Measurements from ENCODE around the gene GLOD5. TPM values are rescaled to one million over a fixed set of nuclear protein-coding genes. Genes with fewer than 3 reads are reported as not detected.

GLOD5 gene
- total and polyA plus RNA-seq, 2 of the 4 experiments (the other 2 are of a cell fraction) = not detected

DNA sequence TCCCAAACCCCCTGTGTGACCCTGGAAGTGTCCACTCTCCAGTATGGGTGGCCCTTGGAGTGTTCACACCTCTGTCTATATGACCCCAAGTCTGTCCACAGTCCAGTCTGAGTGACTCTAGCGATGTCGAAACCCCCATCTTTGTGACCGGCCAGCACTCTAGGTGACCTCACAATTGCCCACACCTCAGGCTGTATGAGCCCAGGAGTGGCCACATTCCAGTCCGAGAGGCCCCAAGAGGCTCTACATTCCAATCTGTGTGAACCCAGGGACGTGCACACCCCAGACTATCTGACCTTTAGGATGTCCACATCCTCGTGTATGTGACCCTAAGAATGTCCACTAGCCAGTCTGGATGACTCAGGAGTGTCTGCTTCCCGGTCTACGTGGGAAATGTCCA, 7.3 kb upstream of the GLOD5 start:
- Histone ChIP-seq H2BK120ac (ENCODE audit: low read depth, low read length) (no peak overlapping the region), H4K5ac (ENCODE audit: low read depth, low read length) (no peak overlapping the region), H3K27me3 (ENCODE audit: control insufficient read depth, insufficient read depth, low read length) (peaks cover 12% of the 10 kb centered on the region; the same call in 1 of the 2 replicates), H3K56ac (ENCODE audit: extremely low read depth, insufficient read depth, low read length) (no peak overlapping the region), H3K23ac (ENCODE audit: low read depth, low read length) (no peak overlapping the region), H3K4ac (ENCODE audit: low read depth, low read length) (no peak overlapping the region), H2BK5ac (ENCODE audit: low read depth, low read length, poor library complexity, severe bottlenecking) (no peak overlapping the region), H2AFZ (replicated peaks; ENCODE audit: low read length, poor library complexity) (no peak overlapping the region), H3K4me1 (ENCODE audit: control insufficient read depth, insufficient read depth, low read length) (no peaks in the 10 kb centered on the region), H4K91ac (ENCODE audit: insufficient read depth, low read depth, low read length) (no peak overlapping the region), H3K4me2 (ENCODE audit: low read depth, low read length) (no peak overlapping the region), H3K27ac (ENCODE audit: insufficient read depth, low read length) (no peak overlapping the region), H3K14ac (replicated peaks; ENCODE audit: low read depth, low read length) (no peak overlapping the region), H2BK20ac (ENCODE audit: low read depth, low read length) (no peak overlapping the region), H3K9ac (ENCODE audit: low read depth, low read length) (no peak overlapping the region), H3K79me1 (ENCODE audit: low read depth in 1 of 2, low read length in 2 of 2) (no peaks in the 10 kb centered on the region), H4K8ac (ENCODE audit: low read depth in 2 of 2, low read length in 2 of 2) (no peak overlapping the region), H3K9me3 (ENCODE audit: control insufficient read depth, insufficient read depth, low read length) (no peaks in the 10 kb centered on the region), H2AK9ac (replicated peaks; ENCODE audit: low read depth, low read length, poor library complexity) (no peak overlapping the region), H3K36me3 (ENCODE audit: control insufficient read depth, insufficient read depth, low read length) (no peaks in the 10 kb centered on the region), H3K18ac (ENCODE audit: low read depth, low read length) (no peak overlapping the region), H2AK5ac (ENCODE audit: low read depth, low read length) (no peak overlapping the region), H3K9me1 (ENCODE audit: insufficient read depth, low read length) (no peaks in the 10 kb centered on the region), H4K20me1 (ENCODE audit: insufficient read depth, low read length) (no peaks in the 10 kb centered on the region), H3K4me3 (ENCODE audit: insufficient read depth, low read depth, low read length) (no peak overlapping the region), H2BK15ac (ENCODE audit: low read depth, low read length) (no peak overlapping the region)
- in situ Hi-C loops (cut with MboI; ENCODE audit: low sequenced_read_pairs) (no loop called here), intact Hi-C loops (cut with micrococcal nuclease) (no loop called here), dilution Hi-C loops (cut with HindIII; ENCODE audit: low sequenced_read_pairs, unreplicated experiment) (no loop called here)
- ChIA-PET CTCF (no interaction called here), POLR2A (ENCODE audit: unreplicated experiment) (no interaction called here)
- WGBS, 2 experiments (ENCODE audit: extremely low coverage in 2 of 2, insufficient read length in 1 of 2) = 53% methylated on average over 4 of the region's 8 CpGs; no CpG with 5 or more reads in 1 of the 2 experiments
- DNase-seq (no peak), ATAC-seq (ENCODE audit: low read depth) (no peak)
- no peak for TF ChIP-seq FOS (IDR thresholded peaks at IDR 0.05; ENCODE audit: low read depth, low read length)
- TF ChIP-seq, protein P1, sequence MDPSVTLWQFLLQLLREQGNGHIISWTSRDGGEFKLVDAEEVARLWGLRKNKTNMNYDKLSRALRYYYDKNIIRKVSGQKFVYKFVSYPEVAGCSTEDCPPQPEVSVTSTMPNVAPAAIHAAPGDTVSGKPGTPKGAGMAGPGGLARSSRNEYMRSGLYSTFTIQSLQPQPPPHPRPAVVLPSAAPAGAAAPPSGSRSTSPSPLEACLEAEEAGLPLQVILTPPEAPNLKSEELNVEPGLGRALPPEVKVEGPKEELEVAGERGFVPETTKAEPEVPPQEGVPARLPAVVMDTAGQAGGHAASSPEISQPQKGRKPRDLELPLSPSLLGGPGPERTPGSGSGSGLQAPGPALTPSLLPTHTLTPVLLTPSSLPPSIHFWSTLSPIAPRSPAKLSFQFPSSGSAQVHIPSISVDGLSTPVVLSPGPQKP (IDR thresholded peaks at IDR 0.05; ENCODE audit: borderline replicate concordance, low read depth, low read length) = no peak
- no peak for TF ChIP-seq BHLHE40 (IDR thresholded peaks at IDR 0.05; ENCODE audit: low read depth, low read length)
- TF ChIP-seq MXI1 (IDR thresholded peaks at IDR 0.05; ENCODE audit: borderline replicate concordance, low read depth, low read length) = no peak
- no peak for TF ChIP-seq SMC3 (IDR thresholded peaks at IDR 0.05; ENCODE audit: low read depth, low read length)
- no TSS peak for BruUV-seq (replicated peaks)
